ENCODE measurements around the gene NTM. TPM values are rescaled to one million over a fixed set of nuclear protein-coding genes. Genes with fewer than 3 reads are reported as not detected.

Gene NTM
- total RNA-seq, 8 experiments from 2014 or later = 0.80 to 169 (median 18.6) TPM

DNA sequence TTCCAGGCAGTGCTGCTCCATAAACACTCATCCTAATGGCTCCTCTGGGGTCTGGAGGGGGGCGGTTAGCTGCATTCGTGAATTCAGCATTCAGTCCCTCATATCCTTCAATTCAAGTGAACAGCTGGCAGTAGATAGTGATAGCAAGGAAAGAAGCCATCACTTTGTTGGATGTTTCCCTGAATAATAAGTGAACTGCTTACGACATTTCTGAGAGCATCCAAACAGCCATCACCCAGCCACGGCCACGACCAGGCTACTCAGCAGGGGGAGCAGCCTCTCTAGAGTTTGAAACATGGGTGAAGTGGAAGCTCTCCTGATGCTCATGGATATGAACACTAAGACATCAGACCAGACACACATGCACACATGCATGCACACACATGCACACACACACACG lies 163.6 kb downstream of the NTM start:
- peaks cover 31 to 50% of the 10 kb centered on the region in 2 donors for H3K4me1 ChIP-seq (replicated peaks in 1 of 2)
- peak in 5 of 8 experiments; percentile 45 to 65 (median 60) for ATAC-seq (replicated peaks in 6 of 8)
- no peak overlapping the region for H3K4me3 ChIP-seq
- H3K27ac ChIP-seq = peak overlapping the region in 1 of 2 donors; percentile 7
- 18 to 100% (median 52%) methylated on average over 1 to 6 of the region's 6 CpGs; no CpG with 5 or more reads in 5 of the 10 experiments for WGBS, 10 experiments
- in situ Hi-C loops (cut with MboI; ENCODE audit: low pct_unique_long_range_greater_than_20kb in 2 of 9, low sequenced_read_pairs in 9 of 9, unreplicated experiment in 9 of 9) = no loop called here

GRCh38 chr11:131534611-131535010 lies 164.2 kb downstream of the NTM start:
- no peak overlapping the region for H3K27ac ChIP-seq
- in situ Hi-C loops (cut with MboI; ENCODE audit: low pct_unique_long_range_greater_than_20kb in 2 of 9, low sequenced_read_pairs in 9 of 9, unreplicated experiment in 9 of 9) = no loop called here
- WGBS, 10 experiments = 20 to 74% (median 50%) methylated on average over 1 to 5 of the region's 5 CpGs; no CpG with 5 or more reads in 5 of the 10 experiments
- H3K4me3 ChIP-seq = no peak overlapping the region
- peaks cover 31 to 48% of the 10 kb centered on the region in 2 donors for H3K4me1 ChIP-seq (replicated peaks in 1 of 2)
- peak in 2 of 8 experiments; percentile 28 to 38 for ATAC-seq (replicated peaks in 6 of 8)

- 40 to 100% (median 90%) methylated on average over 1 to 2 of the region's 2 CpGs; no CpG with 5 or more reads in 5 of the 10 experiments for WGBS, 10 experiments
- no peak for ATAC-seq (replicated peaks in 6 of 8)
- peaks cover 31 to 48% of the 10 kb centered on the region in 2 donors for H3K4me1 ChIP-seq (replicated peaks in 1 of 2)
- in situ Hi-C loops (cut with MboI; ENCODE audit: low pct_unique_long_range_greater_than_20kb in 2 of 9, low sequenced_read_pairs in 9 of 9, unreplicated experiment in 9 of 9) = no loop called here
- no peak overlapping the region for H3K4me3 ChIP-seq
- no peak overlapping the region for H3K27ac ChIP-seq
Observed at GRCh38 chr11:131536159-131536558, 165.7 kb downstream of the NTM start.

DNA sequence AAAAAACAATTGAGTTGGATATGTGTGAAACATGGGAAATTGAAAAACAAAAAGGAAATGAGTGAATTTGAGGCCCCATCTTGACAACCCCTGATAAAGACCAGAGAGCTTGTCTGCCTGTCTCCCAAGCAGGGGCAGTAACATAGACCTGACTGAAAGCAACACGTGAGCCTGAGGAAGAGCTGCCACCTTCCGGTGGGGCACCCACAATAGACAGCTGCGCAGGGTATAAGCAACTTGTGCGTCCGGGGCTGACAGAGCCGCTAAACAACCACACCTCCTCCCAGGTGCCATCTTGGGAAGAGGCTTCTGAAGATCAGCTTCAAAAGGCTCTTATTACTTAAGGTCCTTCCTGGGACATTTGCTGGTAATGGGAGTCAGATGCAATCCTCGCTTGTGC lies 166.8 kb downstream of the NTM start:
- H3K4me3 ChIP-seq = no peak overlapping the region
- no peak overlapping the region for H3K27ac ChIP-seq
- in situ Hi-C loops (cut with MboI; ENCODE audit: low pct_unique_long_range_greater_than_20kb in 2 of 9, low sequenced_read_pairs in 9 of 9, unreplicated experiment in 9 of 9) = no loop called here
- WGBS, 10 experiments = 10 to 97% (median 75%) methylated on average over 2 to 6 of the region's 7 CpGs; no CpG with 5 or more reads in 2 of the 10 experiments
- H3K4me1 ChIP-seq (replicated peaks in 1 of 2) = peaks cover 31 to 48% of the 10 kb centered on the region in 2 donors
- ATAC-seq (replicated peaks in 6 of 8) = no peak

DNA sequence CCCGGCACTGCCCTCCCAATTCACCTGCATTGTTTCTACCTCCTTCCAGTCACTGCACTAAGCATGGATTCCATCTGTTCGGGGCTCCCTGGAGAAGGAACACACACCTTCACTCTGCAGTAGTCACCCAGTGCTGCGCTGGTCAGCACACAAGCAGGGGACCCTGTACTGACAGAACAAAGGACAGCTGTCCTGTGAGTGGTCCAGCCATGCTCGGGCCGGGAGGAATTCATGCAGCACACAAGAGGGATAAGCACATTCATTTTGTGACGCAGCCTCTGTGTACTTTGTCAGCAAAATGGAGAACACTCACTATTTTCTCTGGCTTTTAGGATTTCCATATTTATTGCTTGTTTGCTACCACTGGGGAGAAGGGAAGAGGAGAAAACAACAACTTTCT lies 167.3 kb downstream of the NTM start:
- peaks cover 31 to 43% of the 10 kb centered on the region in 2 donors for H3K4me1 ChIP-seq (replicated peaks in 1 of 2)
- no peak overlapping the region for H3K4me3 ChIP-seq
- ATAC-seq (replicated peaks in 6 of 8) = peak in 4 of 8 experiments; percentile 22 to 53 (median 38)
- H3K27ac ChIP-seq = no peak overlapping the region
- in situ Hi-C loops (cut with MboI; ENCODE audit: low pct_unique_long_range_greater_than_20kb in 2 of 9, low sequenced_read_pairs in 9 of 9, unreplicated experiment in 9 of 9) = no loop called here
- WGBS, 10 experiments = 0 to 61% (median 28%) methylated on average over 2 to 6 of the region's 6 CpGs; no CpG with 5 or more reads in 2 of the 10 experiments

- 4 to 88% (median 71%) methylated on average over 1 to 6 of the region's 6 CpGs; no CpG with 5 or more reads in 3 of the 10 experiments for WGBS, 10 experiments
Observed at GRCh38 chr11:131538322-131538721, 167.9 kb downstream of the NTM start.

GRCh38 chr11:131540676-131541075 lies 170.3 kb downstream of the NTM start:
- peak in 3 of 8 experiments; percentile 59 to 79 (median 60) for ATAC-seq (replicated peaks in 6 of 8)
- no peak overlapping the region for H3K27ac ChIP-seq
- in situ Hi-C loops (cut with MboI; ENCODE audit: low pct_unique_long_range_greater_than_20kb in 2 of 9, low sequenced_read_pairs in 9 of 9, unreplicated experiment in 9 of 9) = no loop called here
- peaks cover 12 to 14% of the 10 kb centered on the region in 2 donors for H3K4me1 ChIP-seq (replicated peaks in 1 of 2)
- no peak overlapping the region for H3K4me3 ChIP-seq
- WGBS, 10 experiments = 0 to 100% (median 85%) methylated on average over 1 to 3 of the region's 3 CpGs; no CpG with 5 or more reads in 4 of the 10 experiments

More at GRCh38 chr11:131538322-131538721, 167.9 kb downstream of the NTM start:
- Histone ChIP-seq H3K27ac (no peak overlapping the region), H3K4me3 (no peak overlapping the region), H3K4me1 (replicated peaks in 1 of 2) (peaks cover 29 to 38% of the 10 kb centered on the region in 2 donors)
- ATAC-seq (replicated peaks in 6 of 8) = no peak
- in situ Hi-C loops (cut with MboI; ENCODE audit: low pct_unique_long_range_greater_than_20kb in 2 of 9, low sequenced_read_pairs in 9 of 9, unreplicated experiment in 9 of 9) = no loop called here

DNA sequence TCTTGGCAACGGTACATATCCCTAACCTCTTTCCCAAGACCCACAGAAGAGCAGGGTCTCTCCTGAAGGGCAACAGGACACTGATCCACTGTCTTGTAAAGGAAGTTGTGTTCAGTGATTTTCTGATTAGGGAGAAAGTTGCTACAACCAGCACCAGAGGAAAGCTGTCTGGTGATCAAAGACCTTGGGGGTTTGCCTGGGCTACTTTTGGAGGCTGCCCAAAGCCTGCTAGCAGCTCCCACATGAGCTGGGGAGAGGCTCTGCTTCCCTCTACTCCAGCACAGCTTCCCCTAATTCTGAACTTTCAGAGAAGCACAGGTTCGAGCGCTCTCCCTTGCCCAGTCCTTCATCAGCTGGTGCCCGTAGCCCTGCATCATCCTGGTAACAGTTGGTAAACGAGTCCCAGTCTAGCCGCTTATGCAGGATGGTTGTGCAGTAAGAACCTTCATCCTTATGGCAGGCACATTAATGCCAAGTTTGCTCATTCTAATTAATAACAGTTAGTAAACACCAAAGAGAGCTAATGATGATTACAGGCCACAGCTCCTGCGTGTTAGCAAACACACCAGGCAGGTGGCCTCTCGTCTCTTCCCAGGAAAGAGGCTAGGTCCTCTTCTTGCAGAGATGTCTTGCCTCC lies 173.1 kb downstream of the NTM start:
- in situ Hi-C loops (cut with MboI; ENCODE audit: low pct_unique_long_range_greater_than_20kb in 2 of 9, low sequenced_read_pairs in 9 of 9, unreplicated experiment in 9 of 9) = no loop called here
- WGBS, 10 experiments = 13 to 92% (median 73%) methylated on average over 2 to 5 of the region's 8 CpGs; no CpG with 5 or more reads in 1 of the 10 experiments

DNA sequence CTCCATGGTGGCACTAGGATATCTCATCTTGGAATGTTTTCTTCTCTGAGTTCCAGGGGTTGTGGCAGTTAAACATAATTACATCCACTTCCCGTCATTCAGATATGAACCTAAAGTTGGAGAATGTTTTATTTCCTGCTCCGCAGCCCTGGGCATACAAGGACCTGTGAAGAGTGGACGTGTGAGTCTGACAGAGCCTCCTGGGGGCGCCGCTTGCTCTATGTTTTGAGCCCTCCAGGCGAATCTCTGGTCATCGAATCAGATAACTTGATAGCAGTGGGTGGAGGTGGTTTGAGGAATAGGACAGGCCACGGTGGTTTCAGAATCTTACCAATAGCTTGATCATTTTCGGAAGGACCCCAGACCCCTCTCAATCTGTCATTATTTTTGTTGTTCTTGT lies 174.2 kb downstream of the NTM start:
- no peak overlapping the region for H3K27ac ChIP-seq
- 18 to 75% (median 56%) methylated on average over 1 to 7 of the region's 9 CpGs; no CpG with 5 or more reads in 1 of the 10 experiments for WGBS, 10 experiments
- no peak for ATAC-seq (replicated peaks in 6 of 8)
- H3K4me1 ChIP-seq (replicated peaks in 1 of 2) = peaks cover 10 to 12% of the 10 kb centered on the region in 2 donors
- H3K4me3 ChIP-seq = no peak overlapping the region
- in situ Hi-C loops (cut with MboI; ENCODE audit: low pct_unique_long_range_greater_than_20kb in 2 of 9, low sequenced_read_pairs in 9 of 9, unreplicated experiment in 9 of 9) = no loop called here

More for the DNA sequence above, 173.1 kb downstream of the NTM start:
- Histone ChIP-seq H3K27ac (no peak overlapping the region), H3K4me1 (replicated peaks in 1 of 2) (peaks cover 11 to 12% of the 10 kb centered on the region in 2 donors), H3K4me3 (no peak overlapping the region)
- ATAC-seq (replicated peaks in 6 of 8) = no peak

DNA sequence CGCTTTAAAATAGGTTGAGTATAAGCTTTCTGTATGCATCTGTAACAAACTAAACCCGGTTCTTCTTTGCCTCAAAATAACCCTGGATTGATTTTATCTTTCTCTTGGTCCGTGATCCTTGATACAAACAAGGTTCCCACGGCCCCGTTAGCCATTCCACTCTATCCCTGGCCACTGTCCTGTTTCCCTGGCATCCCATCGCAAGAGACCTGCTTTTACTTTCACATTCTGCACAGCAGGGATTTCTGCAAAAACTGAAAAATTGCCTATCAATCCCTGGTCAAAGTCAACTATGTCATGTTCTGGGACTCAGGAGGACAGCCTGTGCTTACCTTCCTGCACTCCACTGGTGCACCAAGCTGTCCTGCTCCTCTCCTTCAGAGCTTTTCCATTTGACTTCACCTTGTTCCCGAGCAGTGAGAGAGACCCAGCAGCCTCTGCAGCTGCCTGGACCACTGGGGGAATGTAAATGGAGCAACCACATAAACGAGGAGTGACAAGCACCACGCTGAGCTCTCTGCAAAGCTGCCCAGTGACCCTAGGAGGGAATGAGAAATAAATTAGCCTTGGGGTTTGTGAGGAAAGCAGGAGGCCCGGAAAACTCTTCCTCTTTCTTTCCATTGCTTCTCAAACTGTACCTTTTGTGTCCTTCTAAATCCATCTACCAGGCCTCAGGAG lies 175.9 kb downstream of the NTM start:
- in situ Hi-C loops (cut with MboI; ENCODE audit: low pct_unique_long_range_greater_than_20kb in 2 of 9, low sequenced_read_pairs in 9 of 9, unreplicated experiment in 9 of 9) = no loop called here
- WGBS, 10 experiments = 0 to 80% (median 29%) methylated on average over 1 to 10 of the region's 10 CpGs; no CpG with 5 or more reads in 2 of the 10 experiments
- no peak overlapping the region for H3K4me3 ChIP-seq
- peaks cover 10 to 12% of the 10 kb centered on the region in 2 donors for H3K4me1 ChIP-seq (replicated peaks in 1 of 2)
- ATAC-seq (replicated peaks in 6 of 8) = peak in 5 of 8 experiments; percentile 65 to 83 (median 72)
- H3K27ac ChIP-seq = no peak overlapping the region

GRCh38 chr11:131549099-131549498 lies 178.7 kb downstream of the NTM start:
- ATAC-seq (replicated peaks in 6 of 8) = no peak
- H3K4me3 ChIP-seq = no peak overlapping the region
- H3K27ac ChIP-seq = no peak overlapping the region
- WGBS, 10 experiments = 17 to 100% (median 89%) methylated on average over 1 to 2 of the region's 2 CpGs; no CpG with 5 or more reads in 2 of the 10 experiments
- in situ Hi-C loops (cut with MboI; ENCODE audit: low pct_unique_long_range_greater_than_20kb in 2 of 9, low sequenced_read_pairs in 9 of 9, unreplicated experiment in 9 of 9) = no loop called here
- peaks cover 10 to 12% of the 10 kb centered on the region in 2 donors for H3K4me1 ChIP-seq (replicated peaks in 1 of 2)

DNA sequence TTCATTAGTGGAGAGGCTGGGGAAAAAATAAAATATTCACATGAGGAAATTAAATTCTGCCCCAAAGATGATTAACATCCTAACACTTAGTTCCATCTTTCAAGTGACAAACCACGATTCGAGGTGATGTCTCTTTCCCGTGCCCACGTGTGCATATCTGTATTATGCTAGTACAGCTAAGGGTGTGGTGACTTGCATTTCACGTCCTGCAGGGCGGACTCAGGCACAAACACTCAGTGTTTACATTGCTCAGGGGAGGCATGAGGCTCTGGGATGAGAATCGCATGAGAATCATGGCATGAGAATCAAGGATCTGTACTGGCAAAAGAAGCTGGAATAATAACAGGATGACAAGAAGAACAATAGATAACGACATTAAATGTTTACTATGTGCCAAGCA lies 179.4 kb downstream of the NTM start:
- Histone ChIP-seq H3K4me1 (replicated peaks in 1 of 2) (peaks cover 10 to 12% of the 10 kb centered on the region in 2 donors), H3K4me3 (no peak overlapping the region), H3K27ac (no peak overlapping the region)
- in situ Hi-C loops (cut with MboI; ENCODE audit: low pct_unique_long_range_greater_than_20kb in 2 of 9, low sequenced_read_pairs in 9 of 9, unreplicated experiment in 9 of 9) = no loop called here
- peak in 3 of 8 experiments; percentile 62 to 96 (median 88) for ATAC-seq (replicated peaks in 6 of 8)
- WGBS, 10 experiments = 0 to 100% (median 85%) methylated on average over 1 to 7 of the region's 8 CpGs; no CpG with 5 or more reads in 1 of the 10 experiments

- WGBS, 10 experiments = 33 to 100% (median 75%) methylated on average over 1 to 4 of the region's 4 CpGs; no CpG with 5 or more reads in 1 of the 10 experiments
- peak overlapping the region in 1 of 2 donors; percentile 12 for H3K27ac ChIP-seq
- no peak overlapping the region for H3K4me3 ChIP-seq
- peak in 3 of 8 experiments; percentile 21 to 58 (median 46) for ATAC-seq (replicated peaks in 6 of 8)
- in situ Hi-C loops (cut with MboI; ENCODE audit: low pct_unique_long_range_greater_than_20kb in 2 of 9, low sequenced_read_pairs in 9 of 9, unreplicated experiment in 9 of 9) = no loop called here
- H3K4me1 ChIP-seq (replicated peaks in 1 of 2) = peaks cover 30 to 44% of the 10 kb centered on the region in 2 donors
Observed at GRCh38 chr11:131560287-131560686, 189.9 kb downstream of the NTM start.
